HepG2 (cell line): ENCODE data around the gene RSF1.

Experiments
- ATF6 ChIP-seq: sonication (generic); formaldehyde crosslinking; conservative IDR thresholded peaks from 2 replicates; pipeline ENCODE4 v1.4.0; 2020; ENCODE audit warnings: missing genetic modification reagents
- CTCF ChIP-seq: sonication (generic); formaldehyde crosslinking; IDR thresholded peaks from 2 replicates; pipeline ENCODE4 v1.5.0; 2020; ENCODE audit warnings: mild to moderate bottlenecking, missing genetic modification reagents, moderate library complexity
- NFRKB ChIP-seq: fragments of 450-650 bp; IDR thresholded peaks from 2 replicates; pipeline ENCODE4 v1.6.1; 2017
- REL ChIP-seq: sonication (generic); formaldehyde crosslinking; conservative IDR thresholded peaks from 2 replicates; pipeline ENCODE4 v1.8.0; 2022; ENCODE audit warnings: mild to moderate bottlenecking, missing genetic modification reagents, moderate library complexity
- ZBTB40 ChIP-seq, 2 experiments: fragments of 450-650 bp in 1 of 2; sonication (generic) in 1 of 2; formaldehyde crosslinking in 1 of 2; IDR thresholded peaks; 2 replicates each; pipeline versions ENCODE4 v1.6.1 to v1.8.0; 2016 to 2022; ENCODE audit warnings: antibody characterized with exemption in 1 of 2, mild to moderate bottlenecking in 1 of 2, missing genetic modification reagents in 1 of 2
- ZNF12 ChIP-seq: sonication (generic); formaldehyde crosslinking; IDR thresholded peaks from 2 replicates; pipeline ENCODE4 v1.5.0; 2020; ENCODE audit warnings: missing genetic modification reagents
- ZNF282 ChIP-seq: fragments of 450-650 bp; IDR thresholded peaks from 2 replicates; pipeline ENCODE4 v1.6.1; 2018; ENCODE audit not compliant: partially characterized antibody

GRCh38 chr11:77752516-77752915 is 68.0 kb downstream of the RSF1 start:
- TF ChIP-seq REL (no peak), ZBTB40 (IDR thresholded peaks at IDR 0.05) (no peak), ZBTB40 (CRISPR knock-in tag; IDR thresholded peaks at IDR 0.05) (no peak), ZNF282 (no peak), ATF6 (no peak), CTCF (no peak), NFRKB (no peak), ZNF12 (CRISPR knock-in tag) (no peak)
